Fibroblast of lung (primary cell): ENCODE data around the gene BARX2.

Experiments used
- EZH2 ChIP-seq: IDR thresholded peaks from 2 replicates; pipeline ENCODE4 v1.5.1; 2012; ENCODE audit warnings: low read length, control low read depth, mild to moderate bottlenecking; ENCODE audit errors: missing control alignments
- TF ChIP-seq, protein P1 (sequence below), 2 donors: IDR thresholded peaks in 1 of 2; conservative IDR thresholded peaks in 1 of 2; 1 replicate in 1 of 2; 2 replicates in 1 of 2; pipeline ENCODE4 v1.5.1; 2011 to 2012; ENCODE audit warnings: low read length in 2 of 2, control low read depth in 1 of 2, inconsistent platforms in 1 of 2, low read depth in 1 of 2, mild to moderate bottlenecking in 1 of 2

DNA sequence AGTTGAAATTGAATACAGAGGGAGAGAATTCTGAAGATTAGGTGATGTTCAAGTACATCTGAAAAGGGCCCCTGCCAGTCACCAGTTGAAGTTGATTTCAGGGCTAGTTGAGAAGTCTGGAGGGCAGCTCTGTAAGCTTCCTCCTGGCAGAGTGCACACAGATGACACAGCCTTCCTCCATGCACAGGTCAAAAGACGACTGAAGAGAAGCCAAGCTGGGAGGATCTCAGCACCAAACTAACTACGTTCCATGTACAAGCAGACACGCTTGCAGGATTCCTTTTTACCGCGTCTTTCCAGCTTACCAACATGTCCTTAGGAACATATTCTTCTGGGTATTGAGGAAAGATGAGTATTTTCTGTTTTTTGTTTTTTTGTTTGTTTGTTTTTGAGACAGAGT lies 7.9 kb downstream of the BARX2 start:
- TF ChIP-seq, protein P1, sequence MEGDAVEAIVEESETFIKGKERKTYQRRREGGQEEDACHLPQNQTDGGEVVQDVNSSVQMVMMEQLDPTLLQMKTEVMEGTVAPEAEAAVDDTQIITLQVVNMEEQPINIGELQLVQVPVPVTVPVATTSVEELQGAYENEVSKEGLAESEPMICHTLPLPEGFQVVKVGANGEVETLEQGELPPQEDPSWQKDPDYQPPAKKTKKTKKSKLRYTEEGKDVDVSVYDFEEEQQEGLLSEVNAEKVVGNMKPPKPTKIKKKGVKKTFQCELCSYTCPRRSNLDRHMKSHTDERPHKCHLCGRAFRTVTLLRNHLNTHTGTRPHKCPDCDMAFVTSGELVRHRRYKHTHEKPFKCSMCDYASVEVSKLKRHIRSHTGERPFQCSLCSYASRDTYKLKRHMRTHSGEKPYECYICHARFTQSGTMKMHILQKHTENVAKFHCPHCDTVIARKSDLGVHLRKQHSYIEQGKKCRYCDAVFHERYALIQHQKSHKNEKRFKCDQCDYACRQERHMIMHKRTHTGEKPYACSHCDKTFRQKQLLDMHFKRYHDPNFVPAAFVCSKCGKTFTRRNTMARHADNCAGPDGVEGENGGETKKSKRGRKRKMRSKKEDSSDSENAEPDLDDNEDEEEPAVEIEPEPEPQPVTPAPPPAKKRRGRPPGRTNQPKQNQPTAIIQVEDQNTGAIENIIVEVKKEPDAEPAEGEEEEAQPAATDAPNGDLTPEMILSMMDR (conservative IDR thresholded peaks at IDR 0.05 in 1 of 2, IDR thresholded peaks at IDR 0.05 in 1 of 2; ENCODE audit: low read depth in 1 of 2, low read length in 2 of 2): no peak
- no peak for TF ChIP-seq EZH2
